Measurements from ENCODE around the gene EI24.
"Not testable (repeated sequence)": the region's sequence is repeated elsewhere in the genome, so short reads cannot be mapped to it uniquely, and the experiment has no call there.

Gene EI24

DNA sequence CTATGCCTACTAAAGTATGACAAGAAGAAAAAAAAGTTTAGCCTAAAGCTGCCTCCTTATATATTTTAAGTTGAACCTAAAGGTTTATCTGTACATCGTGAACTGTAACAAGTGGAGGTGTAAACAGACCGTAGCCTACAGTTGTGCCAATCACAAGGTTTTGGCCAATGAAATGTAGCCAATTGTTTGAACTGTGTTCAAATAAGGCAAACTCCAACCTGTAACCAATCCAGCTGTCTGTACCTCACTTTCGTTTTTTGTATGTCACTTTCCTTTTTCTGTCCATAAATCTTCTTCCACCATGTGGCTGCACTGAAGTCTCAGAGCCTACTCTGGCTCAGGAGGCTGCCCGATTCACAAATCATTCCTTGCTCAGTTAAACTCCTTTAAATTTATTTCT lies 6.8 kb upstream of the EI24 start:
- TF ChIP-seq YY1 (IDR thresholded peaks at IDR 0.05; ENCODE audit: insufficient read depth, insufficient read length) (no peak), ZNF274 (IDR thresholded peaks at IDR 0.05; ENCODE audit: low read depth, low read length) (no peak), SUZ12 (IDR thresholded peaks at IDR 0.05; ENCODE audit: extremely low read depth, insufficient read depth, insufficient read length) (no peak)
- no peaks in the 10 kb centered on the region for H3K4me1 ChIP-seq (ENCODE audit: insufficient read depth, insufficient read length)
- peaks cover 5% of the 10 kb centered on the region; the same call in 1 of the 2 replicates for H3K9me3 ChIP-seq (ENCODE audit: insufficient read depth, low read length)
- H3K36me3 ChIP-seq (ENCODE audit: insufficient read depth, insufficient read length, low read length), result no peaks in the 10 kb centered on the region
- no peak for DNase-seq (ENCODE audit: low read depth, low spot score)
- H3K9ac ChIP-seq (ENCODE audit: insufficient read length, low read depth), result no peak overlapping the region
- no peak overlapping the region for H3K4me3 ChIP-seq (ENCODE audit: insufficient read length, low read depth)
- H3K27me3 ChIP-seq (ENCODE audit: insufficient read depth, insufficient read length), result no peaks in the 10 kb centered on the region

DNA sequence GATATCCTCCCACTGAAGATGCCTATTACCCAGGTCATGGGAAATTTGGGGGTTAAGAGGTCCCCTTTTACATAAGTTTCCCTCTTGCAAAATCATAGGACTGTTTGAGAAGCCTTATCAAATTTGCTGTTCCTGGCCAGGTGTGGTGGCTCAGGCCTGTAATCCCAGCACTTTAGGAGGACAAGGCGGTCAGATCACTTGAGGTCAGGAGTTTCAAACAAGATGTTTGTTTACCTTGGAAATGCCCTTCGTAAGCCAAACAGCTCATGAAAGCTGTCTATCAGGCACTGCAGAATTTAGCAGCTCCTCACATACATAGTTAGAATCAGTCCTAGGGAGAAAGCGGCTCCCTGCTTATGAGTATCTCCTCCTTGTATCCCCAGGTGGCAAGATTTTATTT lies 4.9 kb upstream of the EI24 start:
- no peak for DNase-seq (ENCODE audit: low read depth, low spot score)
- TF ChIP-seq ZNF274 (IDR thresholded peaks at IDR 0.05; ENCODE audit: low read depth, low read length) (no peak), YY1 (IDR thresholded peaks at IDR 0.05; ENCODE audit: insufficient read depth, insufficient read length) (no peak), SUZ12 (IDR thresholded peaks at IDR 0.05; ENCODE audit: extremely low read depth, insufficient read depth, insufficient read length) (no peak)

DNA sequence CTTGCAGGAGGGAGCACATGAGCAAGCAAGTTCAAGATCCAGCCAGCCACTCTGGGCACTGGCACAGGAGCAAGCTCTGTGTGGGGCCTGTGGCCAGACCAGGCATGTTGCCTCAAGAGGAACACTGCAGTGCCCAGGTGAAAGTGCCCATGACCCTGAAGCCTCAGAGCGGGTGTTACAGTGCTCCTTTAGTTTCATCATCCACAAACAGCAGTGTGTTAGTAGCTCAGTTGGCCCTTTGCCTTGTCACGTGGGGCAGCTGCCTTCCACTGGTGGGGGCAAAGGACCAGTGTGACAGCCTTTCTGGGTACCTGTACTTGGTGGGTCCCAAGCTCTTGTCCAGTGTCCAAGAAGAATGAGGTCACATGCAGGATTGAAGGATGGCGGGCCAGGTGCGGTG lies 3.0 kb upstream of the EI24 start:
- TF ChIP-seq YY1 (IDR thresholded peaks at IDR 0.05; ENCODE audit: insufficient read depth, insufficient read length) (no peak), ZNF274 (IDR thresholded peaks at IDR 0.05; ENCODE audit: low read depth, low read length) (no peak), SUZ12 (IDR thresholded peaks at IDR 0.05; ENCODE audit: extremely low read depth, insufficient read depth, insufficient read length) (no peak)
- Histone ChIP-seq H3K4me1 (ENCODE audit: insufficient read depth, insufficient read length) (peaks cover 7% of the 10 kb centered on the region), H3K27me3 (ENCODE audit: insufficient read depth, insufficient read length) (no peaks in the 10 kb centered on the region), H3K9ac (ENCODE audit: insufficient read length, low read depth) (no peak overlapping the region), H3K4me3 (ENCODE audit: insufficient read length, low read depth) (no peak overlapping the region), H3K9me3 (ENCODE audit: insufficient read depth, low read length) (peaks cover 5% of the 10 kb centered on the region; the same call in 1 of the 2 replicates), H3K36me3 (ENCODE audit: insufficient read depth, insufficient read length, low read length) (peaks cover 4% of the 10 kb centered on the region)
- no peak for DNase-seq (ENCODE audit: low read depth, low spot score)

More for the DNA sequence above, 4.9 kb upstream of the EI24 start:
- Histone ChIP-seq H3K9me3 (ENCODE audit: insufficient read depth, low read length) (peaks cover 5% of the 10 kb centered on the region; the same call in 1 of the 2 replicates), H3K27me3 (ENCODE audit: insufficient read depth, insufficient read length) (no peaks in the 10 kb centered on the region), H3K4me1 (ENCODE audit: insufficient read depth, insufficient read length) (no peaks in the 10 kb centered on the region), H3K4me3 (ENCODE audit: insufficient read length, low read depth) (no peak overlapping the region), H3K9ac (ENCODE audit: insufficient read length, low read depth) (no peak overlapping the region), H3K36me3 (ENCODE audit: insufficient read depth, insufficient read length, low read length) (no peaks in the 10 kb centered on the region)

GRCh38 chr11:125569915-125570621 lies 791 bp downstream of the EI24 start:
- no peak for DNase-seq (ENCODE audit: low read depth, low spot score)
- no peaks in the 10 kb centered on the region for H3K27me3 ChIP-seq (ENCODE audit: insufficient read depth, insufficient read length)
- peaks cover 5% of the 10 kb centered on the region; the same call in 1 of the 2 replicates for H3K9me3 ChIP-seq (ENCODE audit: insufficient read depth, low read length)
- peaks cover 33% of the 10 kb centered on the region for H3K36me3 ChIP-seq (ENCODE audit: insufficient read depth, insufficient read length, low read length)
- peaks cover 7% of the 10 kb centered on the region for H3K4me1 ChIP-seq (ENCODE audit: insufficient read depth, insufficient read length)
- H3K4me3 ChIP-seq (ENCODE audit: insufficient read length, low read depth), result peak overlapping the region; percentile 75
- H3K9ac ChIP-seq (ENCODE audit: insufficient read length, low read depth), result peak overlapping the region; percentile 89
- TF ChIP-seq SUZ12 (IDR thresholded peaks at IDR 0.05; ENCODE audit: extremely low read depth, insufficient read depth, insufficient read length) (no peak), YY1 (IDR thresholded peaks at IDR 0.05; ENCODE audit: insufficient read depth, insufficient read length) (no peak), ZNF274 (IDR thresholded peaks at IDR 0.05; ENCODE audit: low read depth, low read length) (no peak)

DNA sequence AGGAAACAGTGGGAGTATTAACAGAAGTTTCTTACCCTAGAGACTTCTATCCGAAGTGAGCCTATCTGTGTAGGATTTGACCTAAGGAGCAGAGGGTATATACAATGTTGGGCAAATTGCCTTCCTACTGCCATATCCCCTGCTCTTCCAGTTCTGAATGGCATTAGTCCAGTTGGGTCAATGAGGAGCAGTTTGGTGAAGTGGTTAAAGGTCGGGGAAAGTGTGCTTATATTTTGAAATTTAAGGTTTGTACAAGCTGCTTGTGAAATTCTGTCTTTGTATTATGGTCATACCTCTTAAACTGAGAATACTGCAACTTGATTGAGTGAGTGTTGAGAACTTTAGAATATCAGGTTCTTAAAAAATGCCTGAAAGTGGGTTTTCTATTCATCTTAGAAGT lies 1.7 kb downstream of the EI24 start:
- Histone ChIP-seq H3K4me1 (ENCODE audit: insufficient read depth, insufficient read length) (peaks cover 7% of the 10 kb centered on the region), H3K27me3 (ENCODE audit: insufficient read depth, insufficient read length) (no peaks in the 10 kb centered on the region), H3K4me3 (ENCODE audit: insufficient read length, low read depth) (no peak overlapping the region), H3K9ac (ENCODE audit: insufficient read length, low read depth) (no peak overlapping the region), H3K9me3 (ENCODE audit: insufficient read depth, low read length) (peaks cover 5% of the 10 kb centered on the region; the same call in 1 of the 2 replicates), H3K36me3 (ENCODE audit: insufficient read depth, insufficient read length, low read length) (peaks cover 40% of the 10 kb centered on the region)
- TF ChIP-seq ZNF274 (IDR thresholded peaks at IDR 0.05; ENCODE audit: low read depth, low read length), result no peak
- TF ChIP-seq YY1 (IDR thresholded peaks at IDR 0.05; ENCODE audit: insufficient read depth, insufficient read length), result no peak
- no peak for TF ChIP-seq SUZ12 (IDR thresholded peaks at IDR 0.05; ENCODE audit: extremely low read depth, insufficient read depth, insufficient read length)
- DNase-seq (ENCODE audit: low read depth, low spot score), result no peak

- no peak for DNase-seq (ENCODE audit: low read depth, low spot score)
- H3K36me3 ChIP-seq (ENCODE audit: insufficient read depth, insufficient read length, low read length), result peaks cover 59% of the 10 kb centered on the region
- H3K27me3 ChIP-seq (ENCODE audit: insufficient read depth, insufficient read length), result no peaks in the 10 kb centered on the region
- H3K4me1 ChIP-seq (ENCODE audit: insufficient read depth, insufficient read length), result peaks cover 7% of the 10 kb centered on the region
- H3K9me3 ChIP-seq (ENCODE audit: insufficient read depth, low read length), result no peaks in the 10 kb centered on the region
- H3K9ac ChIP-seq (ENCODE audit: insufficient read length, low read depth), result no peak overlapping the region
- H3K4me3 ChIP-seq (ENCODE audit: insufficient read length, low read depth), result no peak overlapping the region
- TF ChIP-seq ZNF274 (IDR thresholded peaks at IDR 0.05; ENCODE audit: low read depth, low read length) (no peak), SUZ12 (IDR thresholded peaks at IDR 0.05; ENCODE audit: extremely low read depth, insufficient read depth, insufficient read length) (no peak), YY1 (IDR thresholded peaks at IDR 0.05; ENCODE audit: insufficient read depth, insufficient read length) (no peak)
Observed at GRCh38 chr11:125572916-125573315, 3.6 kb downstream of the EI24 start.

GRCh38 chr11:125577181-125577580 lies 7.9 kb downstream of the EI24 start:
- not testable (repeated sequence) for H3K9ac ChIP-seq (ENCODE audit: insufficient read length, low read depth); H3K4me1 ChIP-seq (ENCODE audit: insufficient read depth, insufficient read length); DNase-seq (ENCODE audit: low read depth, low spot score); H3K4me3 ChIP-seq (ENCODE audit: insufficient read length, low read depth); H3K27me3 ChIP-seq (ENCODE audit: insufficient read depth, insufficient read length); H3K9me3 ChIP-seq (ENCODE audit: insufficient read depth, low read length)
- peaks cover 78% of the 10 kb centered on the region for H3K36me3 ChIP-seq (ENCODE audit: insufficient read depth, insufficient read length, low read length)

Data from NT2/D1 (cell line).